Liver (tissue), 9 donors: ENCODE measurements around the gene OLFM4. TPM values are rescaled to one million over a fixed set of nuclear protein-coding genes. Genes with fewer than 3 reads are reported as not detected.

Source experiments
- DNase-seq: peaks from one replicate; pipeline ENCODE4 v3.0.0-alpha.2; 2017; ENCODE audit warnings: low spot score
- H3K27ac ChIP-seq, 2 donors: one replicate each; pipeline ENCODE4 v1.7.0; 2013; ENCODE audit warnings: inconsistent platforms in 2 of 2, low read length in 2 of 2, control low read depth in 1 of 2, low read depth in 1 of 2, mild to moderate bottlenecking in 1 of 2
- H3K27me3 ChIP-seq, 4 donors: one replicate each; pipeline versions ENCODE4 v1.6.1 to v1.7.0; 2013; ENCODE audit warnings: low read length in 3 of 4, inconsistent platforms in 1 of 4, mild to moderate bottlenecking in 1 of 4, moderate library complexity in 1 of 4; ENCODE audit not compliant: control insufficient read depth in 4 of 4, insufficient read depth in 4 of 4
- H3K36me3 ChIP-seq, 4 donors: one replicate each; pipeline versions ENCODE4 v1.6.1 to v1.7.0; 2013; ENCODE audit warnings: low read length in 3 of 4, mild to moderate bottlenecking in 3 of 4, low read depth in 1 of 4, moderate library complexity in 1 of 4; ENCODE audit not compliant: control insufficient read depth in 4 of 4, insufficient read depth in 3 of 4
- H3K4me1 ChIP-seq, 4 donors: one replicate each; pipeline versions ENCODE4 v1.6.1 to v1.7.0; 2013; ENCODE audit warnings: low read length in 3 of 4, mild to moderate bottlenecking in 3 of 4, moderate library complexity in 1 of 4; ENCODE audit not compliant: control insufficient read depth in 4 of 4, insufficient read depth in 4 of 4
- H3K4me3 ChIP-seq, 3 donors: one replicate each; pipeline versions ENCODE4 v1.6.1 to v1.7.0; 2013; ENCODE audit warnings: low read length in 3 of 3, control low read depth in 1 of 3, low read depth in 1 of 3, mild to moderate bottlenecking in 1 of 3
- H3K9ac ChIP-seq, 2 donors: one replicate each; pipeline ENCODE4 v1.7.0; 2013; ENCODE audit warnings: low read length in 2 of 2, mild to moderate bottlenecking in 2 of 2, moderate library complexity in 2 of 2, control low read depth in 1 of 2, low read depth in 1 of 2
- H3K9me3 ChIP-seq, 4 donors: one replicate each; pipeline versions ENCODE4 v1.6.1 to v1.7.0; 2013; ENCODE audit warnings: low read length in 3 of 4; ENCODE audit not compliant: control insufficient read depth in 4 of 4
- EGR1 ChIP-seq, 2 donors: IDR thresholded peaks; 2 replicates each; pipeline ENCODE4 v1.6.1; 2016 to 2018; ENCODE audit warnings: antibody characterized with exemption in 2 of 2, low read depth in 2 of 2
- FOXA1 ChIP-seq: IDR thresholded peaks from 2 replicates; pipeline ENCODE4 v1.6.1; 2016; ENCODE audit warnings: antibody characterized with exemption
- FOXA2 ChIP-seq: IDR thresholded peaks from 2 replicates; pipeline ENCODE4 v1.6.1; 2016; ENCODE audit warnings: antibody characterized with exemption
- GABPA ChIP-seq, 2 donors: IDR thresholded peaks in 1 of 2; conservative IDR thresholded peaks in 1 of 2; 2 replicates each; pipeline ENCODE4 v1.6.1; 2016; ENCODE audit warnings: antibody characterized with exemption in 2 of 2, mild to moderate bottlenecking in 1 of 2, moderate library complexity in 1 of 2
- HNF4A ChIP-seq, 2 donors: conservative IDR thresholded peaks; 2 replicates each; pipeline ENCODE4 v1.6.1; 2016; ENCODE audit warnings: antibody characterized with exemption in 2 of 2, mild to moderate bottlenecking in 2 of 2
- HNF4G ChIP-seq: IDR thresholded peaks from 2 replicates; pipeline ENCODE4 v1.6.1; 2016; ENCODE audit warnings: antibody characterized with exemption
- RAD21 ChIP-seq, 2 donors: IDR thresholded peaks; 2 replicates each; pipeline ENCODE4 v1.6.1; 2016; ENCODE audit warnings: antibody characterized with exemption in 2 of 2, mild to moderate bottlenecking in 2 of 2
- RXRA ChIP-seq, 2 donors: IDR thresholded peaks; 2 replicates each; pipeline ENCODE4 v1.6.1; 2017 to 2018; ENCODE audit warnings: antibody characterized with exemption in 2 of 2, mild to moderate bottlenecking in 1 of 2
- SP1 ChIP-seq: IDR thresholded peaks from 2 replicates; pipeline ENCODE4 v1.6.1; 2018; ENCODE audit warnings: antibody characterized with exemption, mild to moderate bottlenecking
- TAF1 ChIP-seq: conservative IDR thresholded peaks from 2 replicates; pipeline ENCODE4 v1.6.1; 2016; ENCODE audit warnings: antibody characterized with exemption, mild to moderate bottlenecking
- YY1 ChIP-seq: IDR thresholded peaks from 2 replicates; pipeline ENCODE4 v1.6.1; 2016; ENCODE audit warnings: antibody characterized with exemption, mild to moderate bottlenecking
- WGBS: extraction: QIAGEN DNeasy Blood & Tissue Kit; methylation state at CpG from one replicate; pipeline ENCODE4 v1.1.7; 2013; 5-methylcytosine and 5-hydroxymethylcytosine counted together
- polyA plus RNA-seq, 2 donors: library from polyadenylated mRNA; stranded (reverse) in 1 of 2; unstranded in 1 of 2; fragments of 200-250 nt in 1 of 2; fragments of >200 nt in 1 of 2; fragmentation: Nextera tagmentation in 1 of 2; extraction: Ambion mirVana in 1 of 2; gene quantifications; one replicate each; pipeline versions ENCODE4 v1.2.1 to v1.2.3, GENCODE V29; 2013 to 2015
- total RNA-seq, 2 donors: library from RNA; depleted of rRNA; stranded (reverse); fragments of >200 nt; gene quantifications; one replicate each; pipeline ENCODE4 v1.2.3, GENCODE V29; 2014
- TF ChIP-seq, protein P1 (sequence below): IDR thresholded peaks from 2 replicates; pipeline ENCODE4 v1.6.1; 2016; ENCODE audit warnings: antibody characterized with exemption
- TF ChIP-seq, protein P2 (sequence below): IDR thresholded peaks from 2 replicates; pipeline ENCODE4 v1.6.1; 2016; ENCODE audit warnings: antibody characterized with exemption
- TF ChIP-seq, protein P3 (sequence below): fragments of 150-350 bp; IDR thresholded peaks from 2 replicates; pipeline ENCODE4 v1.5.1; 2017; ENCODE audit warnings: improper control_type of control experiment, low read depth, low read length; ENCODE audit not compliant: missing input control
- TF ChIP-seq, protein P4 (sequence below): IDR thresholded peaks from 2 replicates; pipeline ENCODE4 v1.6.1; 2016; ENCODE audit warnings: antibody characterized with exemption, mild to moderate bottlenecking
- TF ChIP-seq, protein P5 (sequence below): IDR thresholded peaks from 2 replicates; pipeline ENCODE4 v1.6.1; 2016; ENCODE audit warnings: antibody characterized with exemption
- donor health status: healthy.
- donor health status: healthy.
- donor health status: healthy.
- donor health status: healthy.
- donor health status: healthy.

Gene OLFM4
- total and polyA plus RNA-seq, 4 donors, result under 0.01 to 8.0 (median 0.66) TPM; not detected in 1

DNA sequence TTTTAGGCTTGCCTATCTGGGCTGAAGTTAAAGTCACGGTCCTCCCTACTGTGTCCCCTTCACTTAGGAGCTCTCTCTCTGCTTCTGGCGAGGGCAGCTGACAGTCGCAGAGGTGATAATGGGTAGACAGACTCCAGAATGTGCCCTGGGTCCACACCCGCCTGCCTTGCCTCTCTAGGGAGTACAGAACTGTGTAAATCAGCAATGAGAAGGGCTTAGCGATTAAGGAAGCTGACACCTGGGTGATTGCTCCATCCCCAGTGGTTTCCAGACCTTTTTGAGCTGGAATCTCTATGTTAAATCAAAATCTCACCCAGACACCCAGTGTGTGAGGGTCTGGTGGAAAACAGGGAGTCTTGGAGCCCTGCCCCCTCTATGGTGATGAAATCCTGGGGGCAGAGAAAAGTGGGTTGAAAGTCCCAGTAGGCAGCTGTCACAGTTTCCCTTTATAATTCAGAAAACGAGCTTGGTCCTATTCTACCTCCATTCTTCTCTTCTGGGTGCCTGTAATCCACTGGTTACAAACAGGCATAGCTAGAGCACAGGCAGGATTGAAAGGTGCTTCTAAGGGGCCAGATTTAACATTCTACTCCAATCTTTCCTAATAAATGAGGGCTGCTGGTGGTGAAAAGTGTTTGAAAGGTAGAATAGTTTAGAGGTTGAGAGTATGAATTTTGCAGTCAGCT, 46.9 kb downstream of the OLFM4 start:
- no peak for DNase-seq
- no peaks in the 10 kb centered on the region for H3K27me3 ChIP-seq
- no peak for TF ChIP-seq FOXA1
- TF ChIP-seq, protein P1, sequence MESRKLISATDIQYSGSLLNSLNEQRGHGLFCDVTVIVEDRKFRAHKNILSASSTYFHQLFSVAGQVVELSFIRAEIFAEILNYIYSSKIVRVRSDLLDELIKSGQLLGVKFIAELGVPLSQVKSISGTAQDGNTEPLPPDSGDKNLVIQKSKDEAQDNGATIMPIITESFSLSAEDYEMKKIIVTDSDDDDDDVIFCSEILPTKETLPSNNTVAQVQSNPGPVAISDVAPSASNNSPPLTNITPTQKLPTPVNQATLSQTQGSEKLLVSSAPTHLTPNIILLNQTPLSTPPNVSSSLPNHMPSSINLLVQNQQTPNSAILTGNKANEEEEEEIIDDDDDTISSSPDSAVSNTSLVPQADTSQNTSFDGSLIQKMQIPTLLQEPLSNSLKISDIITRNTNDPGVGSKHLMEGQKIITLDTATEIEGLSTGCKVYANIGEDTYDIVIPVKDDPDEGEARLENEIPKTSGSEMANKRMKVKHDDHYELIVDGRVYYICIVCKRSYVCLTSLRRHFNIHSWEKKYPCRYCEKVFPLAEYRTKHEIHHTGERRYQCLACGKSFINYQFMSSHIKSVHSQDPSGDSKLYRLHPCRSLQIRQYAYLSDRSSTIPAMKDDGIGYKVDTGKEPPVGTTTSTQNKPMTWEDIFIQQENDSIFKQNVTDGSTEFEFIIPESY, result no peak
- TF ChIP-seq RAD21 (IDR thresholded peaks at IDR 0.05), result no peak
- TF ChIP-seq, protein P2, sequence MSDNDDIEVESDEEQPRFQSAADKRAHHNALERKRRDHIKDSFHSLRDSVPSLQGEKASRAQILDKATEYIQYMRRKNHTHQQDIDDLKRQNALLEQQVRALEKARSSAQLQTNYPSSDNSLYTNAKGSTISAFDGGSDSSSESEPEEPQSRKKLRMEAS, result no peak
- TF ChIP-seq, protein P3, sequence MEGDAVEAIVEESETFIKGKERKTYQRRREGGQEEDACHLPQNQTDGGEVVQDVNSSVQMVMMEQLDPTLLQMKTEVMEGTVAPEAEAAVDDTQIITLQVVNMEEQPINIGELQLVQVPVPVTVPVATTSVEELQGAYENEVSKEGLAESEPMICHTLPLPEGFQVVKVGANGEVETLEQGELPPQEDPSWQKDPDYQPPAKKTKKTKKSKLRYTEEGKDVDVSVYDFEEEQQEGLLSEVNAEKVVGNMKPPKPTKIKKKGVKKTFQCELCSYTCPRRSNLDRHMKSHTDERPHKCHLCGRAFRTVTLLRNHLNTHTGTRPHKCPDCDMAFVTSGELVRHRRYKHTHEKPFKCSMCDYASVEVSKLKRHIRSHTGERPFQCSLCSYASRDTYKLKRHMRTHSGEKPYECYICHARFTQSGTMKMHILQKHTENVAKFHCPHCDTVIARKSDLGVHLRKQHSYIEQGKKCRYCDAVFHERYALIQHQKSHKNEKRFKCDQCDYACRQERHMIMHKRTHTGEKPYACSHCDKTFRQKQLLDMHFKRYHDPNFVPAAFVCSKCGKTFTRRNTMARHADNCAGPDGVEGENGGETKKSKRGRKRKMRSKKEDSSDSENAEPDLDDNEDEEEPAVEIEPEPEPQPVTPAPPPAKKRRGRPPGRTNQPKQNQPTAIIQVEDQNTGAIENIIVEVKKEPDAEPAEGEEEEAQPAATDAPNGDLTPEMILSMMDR, result no peak
- TF ChIP-seq FOXA2, result no peak
- TF ChIP-seq SP1, result no peak
- no peak for TF ChIP-seq HNF4G
- TF ChIP-seq GABPA (IDR thresholded peaks at IDR 0.05 in 1 of 2, conservative IDR thresholded peaks at IDR 0.05 in 1 of 2), result no peak
- no peak for TF ChIP-seq TAF1
- TF ChIP-seq RXRA (IDR thresholded peaks at IDR 0.05), result no peak
- no peak for TF ChIP-seq YY1
- no peak for TF ChIP-seq HNF4A (conservative IDR thresholded peaks at IDR 0.05)
- TF ChIP-seq, protein P4, sequence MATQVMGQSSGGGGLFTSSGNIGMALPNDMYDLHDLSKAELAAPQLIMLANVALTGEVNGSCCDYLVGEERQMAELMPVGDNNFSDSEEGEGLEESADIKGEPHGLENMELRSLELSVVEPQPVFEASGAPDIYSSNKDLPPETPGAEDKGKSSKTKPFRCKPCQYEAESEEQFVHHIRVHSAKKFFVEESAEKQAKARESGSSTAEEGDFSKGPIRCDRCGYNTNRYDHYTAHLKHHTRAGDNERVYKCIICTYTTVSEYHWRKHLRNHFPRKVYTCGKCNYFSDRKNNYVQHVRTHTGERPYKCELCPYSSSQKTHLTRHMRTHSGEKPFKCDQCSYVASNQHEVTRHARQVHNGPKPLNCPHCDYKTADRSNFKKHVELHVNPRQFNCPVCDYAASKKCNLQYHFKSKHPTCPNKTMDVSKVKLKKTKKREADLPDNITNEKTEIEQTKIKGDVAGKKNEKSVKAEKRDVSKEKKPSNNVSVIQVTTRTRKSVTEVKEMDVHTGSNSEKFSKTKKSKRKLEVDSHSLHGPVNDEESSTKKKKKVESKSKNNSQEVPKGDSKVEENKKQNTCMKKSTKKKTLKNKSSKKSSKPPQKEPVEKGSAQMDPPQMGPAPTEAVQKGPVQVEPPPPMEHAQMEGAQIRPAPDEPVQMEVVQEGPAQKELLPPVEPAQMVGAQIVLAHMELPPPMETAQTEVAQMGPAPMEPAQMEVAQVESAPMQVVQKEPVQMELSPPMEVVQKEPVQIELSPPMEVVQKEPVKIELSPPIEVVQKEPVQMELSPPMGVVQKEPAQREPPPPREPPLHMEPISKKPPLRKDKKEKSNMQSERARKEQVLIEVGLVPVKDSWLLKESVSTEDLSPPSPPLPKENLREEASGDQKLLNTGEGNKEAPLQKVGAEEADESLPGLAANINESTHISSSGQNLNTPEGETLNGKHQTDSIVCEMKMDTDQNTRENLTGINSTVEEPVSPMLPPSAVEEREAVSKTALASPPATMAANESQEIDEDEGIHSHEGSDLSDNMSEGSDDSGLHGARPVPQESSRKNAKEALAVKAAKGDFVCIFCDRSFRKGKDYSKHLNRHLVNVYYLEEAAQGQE, result no peak
- no peak for TF ChIP-seq EGR1 (IDR thresholded peaks at IDR 0.05; ENCODE audit: low read depth in 2 of 2)
- H3K9me3 ChIP-seq, result peaks cover 0 to 2% (median 0%) of the 10 kb centered on the region in 4 donors
- no peaks in the 10 kb centered on the region for H3K36me3 ChIP-seq
- H3K9ac ChIP-seq, result no peak overlapping the region
- 48% methylated on average over 6 of the region's 6 CpGs for WGBS
- no peak overlapping the region for H3K27ac ChIP-seq
- no peak overlapping the region for H3K4me3 ChIP-seq
- no peaks in the 10 kb centered on the region for H3K4me1 ChIP-seq

DNA sequence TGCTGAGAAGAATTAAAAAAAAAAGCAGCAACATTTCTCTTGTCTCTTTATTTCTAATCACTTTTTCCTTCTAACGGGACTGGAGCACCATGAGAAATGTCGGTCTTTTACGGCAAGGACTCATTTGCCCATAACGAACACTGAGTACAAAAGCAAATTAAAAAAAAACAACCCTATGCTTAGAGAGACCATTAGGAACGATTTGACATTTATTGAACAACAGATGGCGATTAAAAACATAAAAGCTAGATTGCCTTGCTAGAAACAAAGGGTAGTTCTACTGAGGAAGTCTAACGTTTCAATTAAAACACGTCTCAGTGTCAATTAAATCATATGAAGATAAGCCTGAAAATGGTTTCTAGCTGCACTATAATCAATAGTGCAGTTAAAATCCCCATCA, 51.1 kb downstream of the OLFM4 start:
- H3K9ac ChIP-seq, result no peak overlapping the region
- no peaks in the 10 kb centered on the region for H3K27me3 ChIP-seq
- TF ChIP-seq, protein P5, sequence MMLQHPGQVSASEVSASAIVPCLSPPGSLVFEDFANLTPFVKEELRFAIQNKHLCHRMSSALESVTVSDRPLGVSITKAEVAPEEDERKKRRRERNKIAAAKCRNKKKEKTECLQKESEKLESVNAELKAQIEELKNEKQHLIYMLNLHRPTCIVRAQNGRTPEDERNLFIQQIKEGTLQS, result no peak
- TF ChIP-seq RAD21 (IDR thresholded peaks at IDR 0.05) (no peak), RXRA (IDR thresholded peaks at IDR 0.05) (no peak), TAF1 (no peak), SP1 (no peak), HNF4A (conservative IDR thresholded peaks at IDR 0.05) (no peak)
- TF ChIP-seq, protein P3, result no peak
- TF ChIP-seq, protein P1, result no peak
- no peak overlapping the region for H3K27ac ChIP-seq
- H3K4me3 ChIP-seq, result no peak overlapping the region
- DNase-seq, result no peak
- H3K4me1 ChIP-seq, result no peaks in the 10 kb centered on the region
- H3K9me3 ChIP-seq, result peaks cover 0 to 3% (median 1%) of the 10 kb centered on the region in 4 donors
- 61% methylated on average over 8 of the region's 8 CpGs for WGBS
- no peaks in the 10 kb centered on the region for H3K36me3 ChIP-seq
